ENCODE results near the gene ITIH2. TPM values are rescaled to one million over a fixed set of nuclear protein-coding genes. Genes with fewer than 3 reads are reported as not detected.

Gene ITIH2
- total RNA-seq, 1 experiment from 2014 or later, result 1.7 TPM

GRCh38 chr10:7702288-7702812 is 766 bp upstream of the ITIH2 start:
- CTCF ChIA-PET, result no interaction called here
- Mint-ChIP-seq H3K36me3 (ENCODE audit: insufficient read depth, unreplicated experiment) (peaks cover 12% of the 10 kb centered on the region), H3K4me3 (ENCODE audit: low read depth, unreplicated experiment) (no peak overlapping the region), H3K27me3 (ENCODE audit: unreplicated experiment) (no peaks in the 10 kb centered on the region), H3K27ac (ENCODE audit: unreplicated experiment) (peak overlapping the region; percentile 39), H3K4me1 (ENCODE audit: low read depth, unreplicated experiment) (peaks cover 61% of the 10 kb centered on the region), H3K9me3 (ENCODE audit: low read depth, unreplicated experiment) (no peaks in the 10 kb centered on the region)
- intact Hi-C loops (cut with micrococcal nuclease; ENCODE audit: unreplicated experiment), result no loop called here
- no peak for TF ChIP-seq CTCF (IDR thresholded peaks at IDR 0.05; ENCODE audit: unreplicated experiment)
- DNase-seq, result no peak
- no TSS peak for BruUV-seq (replicated peaks)

GRCh38 chr10:7704071-7705016 is 1.2 kb downstream of the ITIH2 start:
- DNase-seq, result no peak
- no peak for TF ChIP-seq CTCF (IDR thresholded peaks at IDR 0.05; ENCODE audit: unreplicated experiment)
- CTCF ChIA-PET, result interaction anchor here (1.3 kb wide), 1 partner anchor 179 kb away, joined by 6 read pairs; no protein-coding TSS in a partner anchor
- Mint-ChIP-seq H3K4me3 (ENCODE audit: low read depth, unreplicated experiment) (no peak overlapping the region), H3K27me3 (ENCODE audit: unreplicated experiment) (no peaks in the 10 kb centered on the region), H3K36me3 (ENCODE audit: insufficient read depth, unreplicated experiment) (peaks cover 7% of the 10 kb centered on the region), H3K9me3 (ENCODE audit: low read depth, unreplicated experiment) (no peaks in the 10 kb centered on the region), H3K4me1 (ENCODE audit: low read depth, unreplicated experiment) (peaks cover 55% of the 10 kb centered on the region), H3K27ac (ENCODE audit: unreplicated experiment) (no peak overlapping the region)
- intact Hi-C loops (cut with micrococcal nuclease; ENCODE audit: unreplicated experiment), result no loop called here
- no TSS peak for BruUV-seq (replicated peaks)

GRCh38 chr10:7705341-7705740 is 2.2 kb downstream of the ITIH2 start:
- CTCF ChIA-PET, result no interaction called here
- H3K27ac Mint-ChIP-seq (ENCODE audit: unreplicated experiment), result peak overlapping the region; percentile 79
- no peak for DNase-seq
- H3K9me3 Mint-ChIP-seq (ENCODE audit: low read depth, unreplicated experiment), result no peaks in the 10 kb centered on the region
- H3K4me1 Mint-ChIP-seq (ENCODE audit: low read depth, unreplicated experiment), result peaks cover 47% of the 10 kb centered on the region
- H3K27me3 Mint-ChIP-seq (ENCODE audit: unreplicated experiment), result no peaks in the 10 kb centered on the region
- no peak for TF ChIP-seq CTCF (IDR thresholded peaks at IDR 0.05; ENCODE audit: unreplicated experiment)
- BruUV-seq (replicated peaks), result no TSS peak
- H3K4me3 Mint-ChIP-seq (ENCODE audit: low read depth, unreplicated experiment), result no peak overlapping the region
- intact Hi-C loops (cut with micrococcal nuclease; ENCODE audit: unreplicated experiment), result no loop called here
- H3K36me3 Mint-ChIP-seq (ENCODE audit: insufficient read depth, unreplicated experiment), result peaks cover 7% of the 10 kb centered on the region

GRCh38 chr10:7706534-7707073 is 3.5 kb downstream of the ITIH2 start:
- CTCF ChIA-PET, result interaction anchor here (1.5 to 2.1 kb wide), 3 partner anchors 10 to 49 kb away, joined by 4 to 20 read pairs (median 6); no protein-coding TSS in a partner anchor
- TF ChIP-seq CTCF (IDR thresholded peaks at IDR 0.05; ENCODE audit: unreplicated experiment), result no peak
- peaks cover 47% of the 10 kb centered on the region for H3K4me1 Mint-ChIP-seq (ENCODE audit: low read depth, unreplicated experiment)
- DNase-seq, result peak; percentile 10
- no peaks in the 10 kb centered on the region for H3K9me3 Mint-ChIP-seq (ENCODE audit: low read depth, unreplicated experiment)
- intact Hi-C loops (cut with micrococcal nuclease; ENCODE audit: unreplicated experiment), result loop anchor here (2.0 kb wide), 1 partner anchor 50 kb away; no protein-coding TSS in a partner anchor
- no peaks in the 10 kb centered on the region for H3K27me3 Mint-ChIP-seq (ENCODE audit: unreplicated experiment)
- no TSS peak for BruUV-seq (replicated peaks)
- peaks cover 7% of the 10 kb centered on the region for H3K36me3 Mint-ChIP-seq (ENCODE audit: insufficient read depth, unreplicated experiment)
- peak overlapping the region; percentile 28 for H3K4me3 Mint-ChIP-seq (ENCODE audit: low read depth, unreplicated experiment)
- H3K27ac Mint-ChIP-seq (ENCODE audit: unreplicated experiment), result peak overlapping the region; percentile 79
